ENCODE measurements around the gene EIF4H.

DNA sequence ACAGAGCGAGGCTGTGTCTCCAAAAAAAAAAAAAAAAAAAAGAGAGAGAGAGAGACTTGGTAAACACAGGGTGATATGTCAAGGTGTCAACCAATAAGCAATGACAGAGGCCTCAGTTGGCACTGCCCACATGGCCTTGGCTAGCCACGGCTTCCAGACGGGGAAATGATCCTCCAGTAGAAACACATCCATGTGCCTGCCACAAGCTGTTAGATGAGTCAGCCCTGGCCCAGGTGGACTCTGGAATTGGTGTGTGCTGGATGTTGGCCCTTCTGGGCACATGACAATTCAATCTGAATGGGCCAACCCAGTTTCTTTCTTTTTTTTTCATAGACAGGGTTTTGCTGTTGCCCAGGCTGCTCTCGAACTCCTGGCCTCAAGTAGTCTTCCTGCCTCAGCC is 66.3 kb downstream of the EIF4H start:
- TF ChIP-seq, protein P1, sequence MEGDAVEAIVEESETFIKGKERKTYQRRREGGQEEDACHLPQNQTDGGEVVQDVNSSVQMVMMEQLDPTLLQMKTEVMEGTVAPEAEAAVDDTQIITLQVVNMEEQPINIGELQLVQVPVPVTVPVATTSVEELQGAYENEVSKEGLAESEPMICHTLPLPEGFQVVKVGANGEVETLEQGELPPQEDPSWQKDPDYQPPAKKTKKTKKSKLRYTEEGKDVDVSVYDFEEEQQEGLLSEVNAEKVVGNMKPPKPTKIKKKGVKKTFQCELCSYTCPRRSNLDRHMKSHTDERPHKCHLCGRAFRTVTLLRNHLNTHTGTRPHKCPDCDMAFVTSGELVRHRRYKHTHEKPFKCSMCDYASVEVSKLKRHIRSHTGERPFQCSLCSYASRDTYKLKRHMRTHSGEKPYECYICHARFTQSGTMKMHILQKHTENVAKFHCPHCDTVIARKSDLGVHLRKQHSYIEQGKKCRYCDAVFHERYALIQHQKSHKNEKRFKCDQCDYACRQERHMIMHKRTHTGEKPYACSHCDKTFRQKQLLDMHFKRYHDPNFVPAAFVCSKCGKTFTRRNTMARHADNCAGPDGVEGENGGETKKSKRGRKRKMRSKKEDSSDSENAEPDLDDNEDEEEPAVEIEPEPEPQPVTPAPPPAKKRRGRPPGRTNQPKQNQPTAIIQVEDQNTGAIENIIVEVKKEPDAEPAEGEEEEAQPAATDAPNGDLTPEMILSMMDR (IDR thresholded peaks at IDR 0.05), result no peak
- TF ChIP-seq, protein P2, sequence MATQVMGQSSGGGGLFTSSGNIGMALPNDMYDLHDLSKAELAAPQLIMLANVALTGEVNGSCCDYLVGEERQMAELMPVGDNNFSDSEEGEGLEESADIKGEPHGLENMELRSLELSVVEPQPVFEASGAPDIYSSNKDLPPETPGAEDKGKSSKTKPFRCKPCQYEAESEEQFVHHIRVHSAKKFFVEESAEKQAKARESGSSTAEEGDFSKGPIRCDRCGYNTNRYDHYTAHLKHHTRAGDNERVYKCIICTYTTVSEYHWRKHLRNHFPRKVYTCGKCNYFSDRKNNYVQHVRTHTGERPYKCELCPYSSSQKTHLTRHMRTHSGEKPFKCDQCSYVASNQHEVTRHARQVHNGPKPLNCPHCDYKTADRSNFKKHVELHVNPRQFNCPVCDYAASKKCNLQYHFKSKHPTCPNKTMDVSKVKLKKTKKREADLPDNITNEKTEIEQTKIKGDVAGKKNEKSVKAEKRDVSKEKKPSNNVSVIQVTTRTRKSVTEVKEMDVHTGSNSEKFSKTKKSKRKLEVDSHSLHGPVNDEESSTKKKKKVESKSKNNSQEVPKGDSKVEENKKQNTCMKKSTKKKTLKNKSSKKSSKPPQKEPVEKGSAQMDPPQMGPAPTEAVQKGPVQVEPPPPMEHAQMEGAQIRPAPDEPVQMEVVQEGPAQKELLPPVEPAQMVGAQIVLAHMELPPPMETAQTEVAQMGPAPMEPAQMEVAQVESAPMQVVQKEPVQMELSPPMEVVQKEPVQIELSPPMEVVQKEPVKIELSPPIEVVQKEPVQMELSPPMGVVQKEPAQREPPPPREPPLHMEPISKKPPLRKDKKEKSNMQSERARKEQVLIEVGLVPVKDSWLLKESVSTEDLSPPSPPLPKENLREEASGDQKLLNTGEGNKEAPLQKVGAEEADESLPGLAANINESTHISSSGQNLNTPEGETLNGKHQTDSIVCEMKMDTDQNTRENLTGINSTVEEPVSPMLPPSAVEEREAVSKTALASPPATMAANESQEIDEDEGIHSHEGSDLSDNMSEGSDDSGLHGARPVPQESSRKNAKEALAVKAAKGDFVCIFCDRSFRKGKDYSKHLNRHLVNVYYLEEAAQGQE (IDR thresholded peaks at IDR 0.05; ENCODE audit: insufficient read depth in 1 of 2, low read depth in 2 of 2, low read length in 1 of 2), result no peak
- TF ChIP-seq POLR2AphosphoS5 (IDR thresholded peaks at IDR 0.05; ENCODE audit: low read depth, low read length), result no peak
- TF ChIP-seq TCF7L2 (IDR thresholded peaks at IDR 0.05; ENCODE audit: low read depth, low read length), result no peak

Measured in Panc1 (cell line).